ENCODE data around the gene SHB. TPM values are rescaled to one million over a fixed set of nuclear protein-coding genes. Genes with fewer than 3 reads are reported as not detected.

SHB gene
- total RNA-seq, 4 donors from 2014 or later = 9.7 to 17.5 (median 14.2) TPM

DNA sequence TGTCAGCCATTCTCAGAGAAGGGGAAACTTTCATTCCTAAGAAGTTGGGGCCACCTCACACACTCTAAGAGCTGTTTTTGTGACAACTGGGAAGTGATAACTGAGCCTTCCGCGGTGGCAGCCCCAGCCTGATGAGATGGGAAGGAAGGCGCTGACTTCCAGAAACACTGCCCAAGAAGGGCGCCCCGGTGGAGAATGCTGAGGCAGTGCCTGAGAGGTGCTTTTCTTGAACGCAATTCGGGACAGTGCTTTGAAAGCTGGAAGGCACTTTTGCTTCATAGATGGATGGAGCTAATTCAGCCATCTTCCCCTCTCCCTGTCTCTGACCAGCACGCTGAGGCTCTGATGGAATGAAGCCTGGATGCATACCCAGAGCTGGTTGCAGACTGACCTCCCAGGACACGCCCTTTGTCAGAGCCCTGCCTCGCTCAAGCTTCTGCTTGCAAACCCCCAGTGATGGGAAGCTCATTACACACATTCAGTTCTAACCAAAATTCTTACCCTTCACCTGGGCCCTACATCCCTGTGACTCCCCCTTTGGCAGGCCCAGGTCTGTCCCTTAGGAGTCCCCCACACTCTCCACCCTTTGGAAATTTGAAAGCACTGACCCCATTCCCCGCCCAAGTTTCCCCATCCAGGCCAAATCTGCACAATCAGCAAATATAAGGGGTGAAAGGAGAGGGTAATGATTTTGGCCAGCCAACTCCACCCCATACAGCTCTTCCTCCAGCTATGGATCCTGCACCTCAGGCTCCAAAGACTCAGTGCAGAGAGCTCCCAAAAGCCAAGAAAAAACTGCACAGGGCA lies 98.5 kb downstream of the SHB start:
- no peak for ATAC-seq
- no peaks in the 10 kb centered on the region for H3K27me3 ChIP-seq
- 71 to 87% methylated on average over 4 to 6 of the region's 11 CpGs for WGBS, 2 donors (ENCODE audit: low coverage in 1 of 2)

DNA sequence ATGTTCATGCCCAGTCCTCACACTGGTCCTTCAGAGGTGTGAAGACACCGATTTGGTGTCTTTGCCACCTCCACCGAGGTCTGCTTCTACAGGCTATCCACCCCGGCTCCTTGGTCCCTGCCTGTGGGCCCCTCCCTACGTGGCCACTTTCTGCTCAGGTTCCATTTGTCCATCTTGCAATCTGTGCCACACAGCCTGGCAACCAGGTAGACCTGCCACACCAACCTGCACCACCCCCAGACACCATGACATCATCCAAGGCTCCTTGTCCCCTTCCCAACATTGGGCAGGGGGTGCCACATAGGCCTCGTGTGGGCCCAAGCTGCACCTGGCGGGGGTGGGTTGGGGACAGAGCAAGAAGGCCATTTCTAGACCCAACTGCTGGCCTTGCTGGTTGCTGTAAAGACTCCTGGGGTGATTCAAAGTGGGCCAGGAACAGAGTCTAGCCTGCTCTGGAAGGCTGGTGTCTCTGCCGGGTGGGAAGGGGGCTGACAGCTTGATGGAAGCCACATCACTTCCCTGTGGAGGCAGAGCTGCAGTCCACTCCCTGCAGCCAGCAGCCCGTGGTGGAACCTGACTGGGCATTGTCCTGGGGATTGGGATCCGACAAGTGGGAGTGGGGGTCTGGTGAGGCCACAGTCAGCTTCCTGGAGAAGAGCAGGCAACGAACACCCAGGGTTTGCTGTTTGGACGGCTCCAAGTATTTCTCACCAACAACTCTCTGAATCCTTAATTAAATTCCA lies 99.3 kb downstream of the SHB start:
- H3K36me3 ChIP-seq = peaks cover 0 to 27% of the 10 kb centered on the region in 2 donors
- H3K9me3 ChIP-seq = no peaks in the 10 kb centered on the region
- peaks cover 0 to 16% (median 0%) of the 10 kb centered on the region in 3 donors for H3K4me1 ChIP-seq
- WGBS, 2 donors (ENCODE audit: low coverage in 1 of 2) = 86 to 91% methylated on average over 4 to 7 of the region's 11 CpGs
- no peak for ATAC-seq
- no peak overlapping the region for H3K27ac ChIP-seq
- no peaks in the 10 kb centered on the region for H3K27me3 ChIP-seq
- TF ChIP-seq, protein P1, sequence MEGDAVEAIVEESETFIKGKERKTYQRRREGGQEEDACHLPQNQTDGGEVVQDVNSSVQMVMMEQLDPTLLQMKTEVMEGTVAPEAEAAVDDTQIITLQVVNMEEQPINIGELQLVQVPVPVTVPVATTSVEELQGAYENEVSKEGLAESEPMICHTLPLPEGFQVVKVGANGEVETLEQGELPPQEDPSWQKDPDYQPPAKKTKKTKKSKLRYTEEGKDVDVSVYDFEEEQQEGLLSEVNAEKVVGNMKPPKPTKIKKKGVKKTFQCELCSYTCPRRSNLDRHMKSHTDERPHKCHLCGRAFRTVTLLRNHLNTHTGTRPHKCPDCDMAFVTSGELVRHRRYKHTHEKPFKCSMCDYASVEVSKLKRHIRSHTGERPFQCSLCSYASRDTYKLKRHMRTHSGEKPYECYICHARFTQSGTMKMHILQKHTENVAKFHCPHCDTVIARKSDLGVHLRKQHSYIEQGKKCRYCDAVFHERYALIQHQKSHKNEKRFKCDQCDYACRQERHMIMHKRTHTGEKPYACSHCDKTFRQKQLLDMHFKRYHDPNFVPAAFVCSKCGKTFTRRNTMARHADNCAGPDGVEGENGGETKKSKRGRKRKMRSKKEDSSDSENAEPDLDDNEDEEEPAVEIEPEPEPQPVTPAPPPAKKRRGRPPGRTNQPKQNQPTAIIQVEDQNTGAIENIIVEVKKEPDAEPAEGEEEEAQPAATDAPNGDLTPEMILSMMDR (IDR thresholded peaks at IDR 0.05) = no peak
- TF ChIP-seq EP300 (IDR thresholded peaks at IDR 0.05) = no peak
- no peak for TF ChIP-seq POLR2A (IDR thresholded peaks at IDR 0.05)
- no peak for TF ChIP-seq POLR2AphosphoS5 (IDR thresholded peaks at IDR 0.05)
- no peak overlapping the region for H3K4me3 ChIP-seq

More for the DNA sequence above, 98.5 kb downstream of the SHB start:
- H3K36me3 ChIP-seq = peaks cover 0 to 29% of the 10 kb centered on the region in 2 donors
- no peak for TF ChIP-seq POLR2AphosphoS5 (IDR thresholded peaks at IDR 0.05)
- TF ChIP-seq, protein P1 (IDR thresholded peaks at IDR 0.05) = no peak
- TF ChIP-seq EP300 (IDR thresholded peaks at IDR 0.05) = no peak
- no peak for TF ChIP-seq POLR2A (IDR thresholded peaks at IDR 0.05)
- H3K9me3 ChIP-seq = no peaks in the 10 kb centered on the region
- no peak overlapping the region for H3K4me3 ChIP-seq
- no peak overlapping the region for H3K27ac ChIP-seq
- peaks cover 0 to 16% (median 0%) of the 10 kb centered on the region in 3 donors for H3K4me1 ChIP-seq

DNA sequence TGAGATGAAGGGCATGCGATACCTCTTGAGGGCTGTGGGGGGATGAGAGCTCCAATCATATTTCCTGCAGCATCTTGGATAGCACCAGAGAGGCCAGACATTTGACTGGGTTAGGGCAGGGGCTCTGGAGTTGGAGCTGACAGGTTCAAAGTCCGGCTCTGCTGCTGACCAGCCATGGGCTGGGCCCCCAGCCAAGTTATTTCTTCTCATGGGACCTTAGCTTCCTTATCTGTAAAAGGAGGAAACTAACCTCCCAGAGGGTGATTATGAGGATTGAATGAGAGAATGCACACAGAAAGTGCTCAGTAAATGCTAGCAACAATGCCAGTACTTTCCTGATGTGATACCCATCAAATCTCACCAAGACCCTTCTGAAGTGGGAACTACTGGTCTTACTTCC lies 99.9 kb downstream of the SHB start:
- Histone ChIP-seq H3K27ac (no peak overlapping the region), H3K4me3 (no peak overlapping the region), H3K36me3 (peaks cover 0 to 22% of the 10 kb centered on the region in 2 donors), H3K9me3 (no peaks in the 10 kb centered on the region), H3K27me3 (no peaks in the 10 kb centered on the region), H3K4me1 (peaks cover 0 to 19% (median 0%) of the 10 kb centered on the region in 3 donors)
- ATAC-seq = no peak
- WGBS, 2 donors (ENCODE audit: low coverage in 1 of 2) = 42% methylated on average over 2 of the region's 2 CpGs; no CpG with 5 or more reads in 1 of the 2 donors
- TF ChIP-seq, protein P1 (IDR thresholded peaks at IDR 0.05) = no peak
- no peak for TF ChIP-seq POLR2A (IDR thresholded peaks at IDR 0.05)
- no peak for TF ChIP-seq EP300 (IDR thresholded peaks at IDR 0.05)
- TF ChIP-seq POLR2AphosphoS5 (IDR thresholded peaks at IDR 0.05) = no peak

DNA sequence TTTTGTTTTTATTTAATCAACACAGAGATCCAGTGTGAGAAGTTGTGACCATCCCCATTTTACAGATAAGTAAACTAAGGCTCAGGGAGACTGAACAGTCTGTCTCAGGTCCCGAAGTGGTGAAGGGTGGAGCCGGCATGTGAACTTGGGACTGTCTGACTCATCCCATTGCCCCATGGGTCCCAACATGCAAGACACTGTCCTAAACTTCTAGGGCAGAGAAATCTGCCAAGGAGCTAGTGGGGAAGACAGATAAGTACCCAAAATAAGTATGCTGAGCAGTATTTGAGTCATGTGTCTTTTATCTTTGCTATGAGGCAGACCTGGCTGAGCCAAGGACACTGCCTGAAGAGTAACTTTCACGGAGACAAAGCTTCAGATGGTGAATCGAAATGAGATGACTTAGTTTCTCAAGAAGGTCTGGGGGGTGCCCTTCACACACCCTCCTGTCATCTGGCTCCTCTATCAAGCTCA lies 100.8 kb downstream of the SHB start:
- peaks cover 0 to 22% (median 0%) of the 10 kb centered on the region in 3 donors for H3K4me1 ChIP-seq
- TF ChIP-seq POLR2AphosphoS5 (IDR thresholded peaks at IDR 0.05) (no peak), POLR2A (IDR thresholded peaks at IDR 0.05) (no peak), EP300 (IDR thresholded peaks at IDR 0.05) (no peak)
- TF ChIP-seq, protein P1 (IDR thresholded peaks at IDR 0.05) = no peak
- H3K27ac ChIP-seq = no peak overlapping the region
- no peak for ATAC-seq
- H3K27me3 ChIP-seq = no peaks in the 10 kb centered on the region
- no peaks in the 10 kb centered on the region for H3K9me3 ChIP-seq
- WGBS, 2 donors (ENCODE audit: low coverage in 1 of 2) = 50% methylated on average over 2 of the region's 4 CpGs; no CpG with 5 or more reads in 1 of the 2 donors
- no peak overlapping the region for H3K4me3 ChIP-seq
- H3K36me3 ChIP-seq = peaks cover 0 to 14% of the 10 kb centered on the region in 2 donors
